ENCODE results near the gene INF2.

Gene INF2

DNA sequence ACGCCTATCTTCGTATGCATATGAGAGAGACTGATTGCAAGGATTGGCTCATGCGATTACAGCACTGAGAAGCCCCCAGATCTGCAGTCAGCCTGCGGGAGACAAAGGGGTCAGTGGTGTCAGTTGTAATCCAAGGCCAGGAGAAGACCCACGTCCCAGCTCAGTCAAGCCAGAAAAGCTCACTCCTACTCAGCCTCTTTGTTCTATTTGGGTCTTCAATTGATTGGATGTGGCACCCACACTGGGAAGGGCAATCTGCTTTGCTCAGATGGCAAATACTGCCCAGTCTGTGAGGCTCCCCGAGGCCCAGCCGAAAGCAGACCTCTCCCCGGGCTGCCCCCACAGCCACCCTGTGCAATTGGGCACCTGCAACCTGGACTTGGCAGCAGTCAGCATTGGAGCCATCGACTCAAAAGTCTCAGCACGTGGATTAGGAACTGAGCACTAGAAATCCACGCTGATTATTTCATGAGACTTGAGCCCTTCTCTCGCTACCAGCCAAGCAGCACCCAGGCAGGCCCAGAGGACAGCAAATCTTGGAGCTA lies 45.3 kb upstream of the INF2 start:
- no peak overlapping the region for H3K4me3 ChIP-seq (ENCODE audit: control insufficient read depth, low read depth, low read length)
- TF ChIP-seq, protein P1, sequence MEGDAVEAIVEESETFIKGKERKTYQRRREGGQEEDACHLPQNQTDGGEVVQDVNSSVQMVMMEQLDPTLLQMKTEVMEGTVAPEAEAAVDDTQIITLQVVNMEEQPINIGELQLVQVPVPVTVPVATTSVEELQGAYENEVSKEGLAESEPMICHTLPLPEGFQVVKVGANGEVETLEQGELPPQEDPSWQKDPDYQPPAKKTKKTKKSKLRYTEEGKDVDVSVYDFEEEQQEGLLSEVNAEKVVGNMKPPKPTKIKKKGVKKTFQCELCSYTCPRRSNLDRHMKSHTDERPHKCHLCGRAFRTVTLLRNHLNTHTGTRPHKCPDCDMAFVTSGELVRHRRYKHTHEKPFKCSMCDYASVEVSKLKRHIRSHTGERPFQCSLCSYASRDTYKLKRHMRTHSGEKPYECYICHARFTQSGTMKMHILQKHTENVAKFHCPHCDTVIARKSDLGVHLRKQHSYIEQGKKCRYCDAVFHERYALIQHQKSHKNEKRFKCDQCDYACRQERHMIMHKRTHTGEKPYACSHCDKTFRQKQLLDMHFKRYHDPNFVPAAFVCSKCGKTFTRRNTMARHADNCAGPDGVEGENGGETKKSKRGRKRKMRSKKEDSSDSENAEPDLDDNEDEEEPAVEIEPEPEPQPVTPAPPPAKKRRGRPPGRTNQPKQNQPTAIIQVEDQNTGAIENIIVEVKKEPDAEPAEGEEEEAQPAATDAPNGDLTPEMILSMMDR (IDR thresholded peaks at IDR 0.05; ENCODE audit: control insufficient read depth, insufficient read depth, low read depth, low read length, missing control alignments) = no peak
- DNase-seq (ENCODE audit: low read depth) = no peak

DNA sequence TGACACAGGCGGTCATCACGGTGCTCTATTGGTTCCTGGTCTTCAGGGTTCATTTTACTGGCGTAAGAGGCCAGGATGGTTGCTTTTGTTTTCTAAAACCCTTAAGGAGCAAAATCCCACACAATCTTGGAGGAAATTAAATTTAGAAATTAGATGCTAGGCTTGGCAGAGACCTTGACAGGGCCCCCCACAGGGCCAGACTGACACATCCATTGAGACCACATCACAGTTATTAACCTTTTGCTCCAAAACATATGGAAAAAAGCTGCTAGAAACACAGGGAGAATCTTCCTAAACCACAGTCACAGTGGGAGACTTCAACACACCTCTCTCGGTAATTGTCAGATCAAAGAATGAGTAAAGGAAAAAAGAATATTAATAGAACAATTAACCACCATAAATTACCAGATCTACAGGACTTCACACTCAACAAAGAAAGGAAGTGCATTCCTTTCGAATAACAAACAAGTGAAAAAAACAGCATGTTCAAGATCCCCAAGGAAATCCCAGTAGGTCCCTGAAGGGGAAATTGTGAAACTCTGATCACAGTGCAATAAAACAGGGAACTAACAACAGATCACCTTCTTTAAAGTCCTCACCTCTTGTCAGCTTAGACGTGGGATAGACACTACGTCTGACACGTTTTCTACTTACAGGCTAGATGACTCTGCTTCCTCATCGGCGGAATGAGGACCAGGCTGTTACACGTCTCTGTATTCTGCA lies 44.6 kb upstream of the INF2 start:
- TF ChIP-seq, protein P1 (IDR thresholded peaks at IDR 0.05; ENCODE audit: control insufficient read depth, insufficient read depth, low read depth, low read length, missing control alignments) = no peak
- H3K4me3 ChIP-seq (ENCODE audit: control insufficient read depth, low read depth, low read length) = no peak overlapping the region
- no peak for DNase-seq (ENCODE audit: low read depth)

DNA sequence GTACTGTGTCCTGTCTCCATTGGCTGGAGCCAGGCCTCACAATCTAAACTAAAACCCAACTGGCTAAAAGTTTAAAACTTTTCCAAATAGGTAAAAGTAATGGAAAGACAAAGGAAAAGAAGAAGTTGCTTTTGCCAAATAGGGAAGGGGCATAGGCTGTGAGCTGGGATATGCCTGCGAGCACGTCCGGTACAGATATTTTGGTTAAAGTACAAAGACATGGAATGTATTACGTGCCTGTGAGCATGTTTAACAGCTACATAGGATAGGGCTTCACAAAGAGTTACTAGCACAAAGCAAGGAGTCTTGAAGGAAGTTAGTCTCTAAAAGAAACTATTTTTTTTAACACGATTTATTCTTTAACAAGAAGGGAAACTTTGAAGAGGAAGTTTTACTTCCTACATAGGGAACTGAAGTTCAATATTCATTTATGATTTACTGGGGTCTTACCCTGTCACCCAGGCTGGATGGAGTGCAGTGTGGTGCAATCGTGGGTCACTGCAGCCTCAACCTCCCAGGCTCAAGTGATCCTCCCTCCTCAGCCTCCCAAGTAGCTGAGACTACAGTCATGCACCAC lies 41.9 kb upstream of the INF2 start:
- no peak overlapping the region for H3K4me3 ChIP-seq (ENCODE audit: control insufficient read depth, low read depth, low read length)
- TF ChIP-seq, protein P1 (IDR thresholded peaks at IDR 0.05; ENCODE audit: control insufficient read depth, insufficient read depth, low read depth, low read length, missing control alignments) = no peak
- DNase-seq (ENCODE audit: low read depth) = no peak

DNA sequence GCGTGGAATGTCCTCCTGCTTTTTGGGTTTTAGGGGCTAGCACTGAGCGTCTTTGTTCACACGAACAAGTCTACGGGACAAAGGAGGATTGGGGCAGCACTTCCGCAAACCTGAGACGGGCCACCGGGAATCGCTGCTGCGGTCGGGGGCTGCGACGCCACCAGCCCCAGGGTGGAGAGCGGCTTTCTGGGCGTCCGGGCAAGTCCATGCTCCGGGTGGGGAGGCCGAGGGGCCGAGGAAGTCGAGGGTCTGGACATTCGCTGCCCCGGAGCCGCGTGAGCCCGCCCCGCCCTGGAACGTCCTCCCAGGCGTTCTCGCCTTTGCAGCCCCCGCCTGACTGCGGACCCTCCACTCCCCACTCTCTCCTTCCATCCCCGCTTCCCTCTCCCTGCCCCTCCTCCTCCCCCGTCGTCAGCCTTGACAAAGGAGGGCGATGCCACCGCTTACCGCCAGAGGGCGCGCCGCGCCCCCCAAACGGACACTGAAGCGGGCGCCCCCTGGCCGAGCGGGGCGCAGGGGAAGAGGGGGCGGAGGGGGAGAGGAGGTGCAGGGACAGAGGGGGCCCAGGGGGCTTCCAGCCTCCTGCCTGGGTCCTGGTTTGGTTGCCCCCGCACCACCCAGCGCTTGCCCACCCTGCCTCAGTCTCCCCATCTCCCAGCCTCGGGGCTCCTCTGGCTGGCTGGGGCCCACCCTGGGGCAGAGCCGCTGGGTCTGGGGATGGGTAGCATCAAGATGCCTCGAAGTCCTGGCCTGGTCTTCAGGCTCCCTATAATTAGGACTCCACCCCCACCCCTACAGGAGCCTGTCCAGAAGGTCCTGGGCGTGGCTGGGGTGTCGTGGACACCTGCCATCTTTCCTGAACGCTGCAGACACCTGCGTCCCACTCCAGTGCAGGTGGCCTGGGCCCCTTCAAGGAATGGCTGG lies 39.1 kb upstream of the INF2 start:
- no peak for DNase-seq (ENCODE audit: low read depth)
- TF ChIP-seq, protein P1 (IDR thresholded peaks at IDR 0.05; ENCODE audit: control insufficient read depth, insufficient read depth, low read depth, low read length, missing control alignments) = peak; percentile 100
- H3K4me3 ChIP-seq (ENCODE audit: control insufficient read depth, low read depth, low read length) = peak overlapping the region; percentile 65

DNA sequence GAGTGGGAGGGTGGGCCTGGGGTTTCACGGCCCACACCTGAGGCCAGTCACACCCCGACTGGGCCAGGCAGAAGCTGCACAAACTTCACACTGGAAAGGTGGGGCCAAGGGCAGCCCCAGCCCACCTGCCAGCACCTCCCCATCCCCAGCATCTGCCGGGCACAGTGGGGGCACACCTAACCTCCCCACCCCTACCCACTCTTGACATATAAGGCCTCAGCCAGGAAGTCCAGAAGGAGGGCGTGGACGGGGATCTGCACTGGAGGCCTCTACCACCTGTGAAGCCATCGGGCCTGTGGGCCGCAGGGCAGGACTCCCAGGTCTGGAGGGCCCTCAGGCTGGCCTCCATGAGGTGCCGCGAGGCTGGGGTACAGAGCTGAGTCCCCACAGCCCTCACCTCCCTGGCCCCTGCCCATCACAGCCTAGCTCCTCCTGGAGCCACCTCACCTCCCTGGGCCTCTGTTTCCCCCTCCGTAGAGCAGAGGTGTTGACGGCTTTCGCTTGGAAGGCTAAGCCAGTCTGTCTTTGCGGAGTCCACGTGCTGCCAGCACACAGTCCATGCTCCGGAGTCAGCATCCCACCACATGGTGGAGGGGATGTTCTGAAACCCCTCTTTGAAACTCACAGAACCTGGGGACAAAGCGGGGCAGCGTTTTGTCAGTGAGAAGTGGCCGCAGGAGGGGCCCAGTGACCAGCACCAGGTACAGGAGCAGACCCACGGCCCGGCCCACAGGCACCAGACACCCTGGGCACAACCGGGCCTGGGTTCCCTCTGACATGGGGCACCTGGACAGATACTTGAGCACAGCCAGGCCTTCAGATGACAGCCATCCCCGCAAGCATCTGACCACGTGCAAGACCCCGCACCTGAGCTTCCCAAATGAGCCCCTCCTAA lies 38.2 kb upstream of the INF2 start:
- no peak overlapping the region for H3K4me3 ChIP-seq (ENCODE audit: control insufficient read depth, low read depth, low read length)
- DNase-seq (ENCODE audit: low read depth) = no peak
- TF ChIP-seq, protein P1 (IDR thresholded peaks at IDR 0.05; ENCODE audit: control insufficient read depth, insufficient read depth, low read depth, low read length, missing control alignments) = no peak

Data from AG09309 (cell line).